HG03108 (cell line): ENCODE measurements around the gene AKAP11.

Experiments used
- ATAC-seq: cut with Tn5 transposase; IDR thresholded peaks from one replicate; pipeline ENCODE4 v1.9.1; 2021; ENCODE audit warnings: moderate library complexity; ENCODE audit not compliant: unreplicated experiment

AKAP11 gene

GRCh38 chr13:42271337-42272114, 426 bp upstream of the AKAP11 start:
- ATAC-seq: peak; percentile 74

DNA sequence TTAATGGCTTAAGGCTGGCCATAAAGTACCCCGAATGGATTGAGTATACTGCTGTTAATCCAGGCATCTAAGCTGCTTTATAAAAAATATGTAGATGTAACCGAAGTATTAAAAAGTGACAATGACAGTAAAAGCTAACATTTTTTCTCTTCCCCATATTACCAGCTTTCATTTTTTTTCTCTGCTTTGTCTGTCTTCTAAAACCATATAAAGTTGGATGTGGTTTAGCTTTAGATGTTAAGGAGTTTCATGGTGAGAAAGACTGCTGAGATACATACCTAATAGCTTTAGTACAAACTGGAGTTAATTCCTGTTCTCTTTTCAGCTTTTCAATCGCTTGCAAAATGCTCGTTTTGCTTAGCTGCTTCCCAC, 838 bp downstream of the AKAP11 start:
- ATAC-seq: no peak

- ATAC-seq: no peak
Measured at GRCh38 chr13:42274386-42275097, 2.6 kb downstream of the AKAP11 start.

GRCh38 chr13:42275098-42275471, 3.1 kb downstream of the AKAP11 start:
- ATAC-seq: peak; percentile 33

DNA sequence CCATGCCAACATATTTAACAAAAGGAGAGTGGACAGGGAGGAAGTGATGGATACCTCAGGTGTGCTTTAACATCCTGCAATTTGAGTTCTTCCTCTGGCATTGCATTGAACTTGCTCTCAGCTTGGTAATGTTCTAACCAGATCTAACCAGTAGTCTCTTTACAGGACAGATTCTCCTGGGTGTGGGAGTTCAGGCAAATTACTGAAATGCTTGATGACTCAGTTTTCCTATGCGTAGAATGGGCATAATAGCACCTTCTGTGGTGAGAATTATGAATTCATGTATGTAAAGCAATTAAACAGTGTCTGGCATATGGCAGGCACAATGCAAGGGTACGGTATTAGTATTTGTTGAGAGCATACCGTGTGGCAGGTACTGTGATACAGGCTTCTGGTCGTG, 3.6 kb downstream of the AKAP11 start:
- no peak for ATAC-seq

- no peak for ATAC-seq
Measured at GRCh38 chr13:42276683-42277082, 4.7 kb downstream of the AKAP11 start.

GRCh38 chr13:42277618-42278276, 5.8 kb downstream of the AKAP11 start:
- ATAC-seq: no peak

GRCh38 chr13:42279080-42279479, 7.1 kb downstream of the AKAP11 start:
- no peak for ATAC-seq

DNA sequence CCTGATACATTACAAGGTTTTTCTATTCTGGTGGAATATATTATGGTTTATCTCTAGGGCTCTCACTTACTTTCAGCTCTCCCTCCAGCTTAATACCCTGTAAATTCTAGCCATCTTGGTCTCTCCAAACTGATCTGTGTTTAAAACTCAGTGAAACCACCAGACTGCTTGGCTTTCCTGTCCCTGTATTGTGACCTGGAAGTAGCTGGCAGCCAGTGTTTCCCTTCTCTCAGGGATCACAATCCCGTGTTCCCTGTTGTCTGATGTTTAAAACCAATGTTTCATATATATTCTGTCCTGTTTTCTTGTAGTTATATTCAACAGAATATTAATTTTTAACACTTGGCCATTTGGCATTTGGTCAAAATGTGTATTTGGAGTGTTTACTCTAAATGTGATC, 8.0 kb downstream of the AKAP11 start:
- ATAC-seq: no peak

- ATAC-seq: no peak
Measured at GRCh38 chr13:42280537-42280936, 8.6 kb downstream of the AKAP11 start.

- ATAC-seq: no peak
Measured at GRCh38 chr13:42283574-42283973, 11.6 kb downstream of the AKAP11 start.

- ATAC-seq: no peak
Measured at GRCh38 chr13:42284068-42284467, 12.1 kb downstream of the AKAP11 start.

GRCh38 chr13:42298392-42298791, 26.4 kb downstream of the AKAP11 start:
- no peak for ATAC-seq

GRCh38 chr13:42305503-42305902, 33.6 kb downstream of the AKAP11 start:
- no peak for ATAC-seq

GRCh38 chr13:42307461-42307860, 35.5 kb downstream of the AKAP11 start:
- no peak for ATAC-seq

DNA sequence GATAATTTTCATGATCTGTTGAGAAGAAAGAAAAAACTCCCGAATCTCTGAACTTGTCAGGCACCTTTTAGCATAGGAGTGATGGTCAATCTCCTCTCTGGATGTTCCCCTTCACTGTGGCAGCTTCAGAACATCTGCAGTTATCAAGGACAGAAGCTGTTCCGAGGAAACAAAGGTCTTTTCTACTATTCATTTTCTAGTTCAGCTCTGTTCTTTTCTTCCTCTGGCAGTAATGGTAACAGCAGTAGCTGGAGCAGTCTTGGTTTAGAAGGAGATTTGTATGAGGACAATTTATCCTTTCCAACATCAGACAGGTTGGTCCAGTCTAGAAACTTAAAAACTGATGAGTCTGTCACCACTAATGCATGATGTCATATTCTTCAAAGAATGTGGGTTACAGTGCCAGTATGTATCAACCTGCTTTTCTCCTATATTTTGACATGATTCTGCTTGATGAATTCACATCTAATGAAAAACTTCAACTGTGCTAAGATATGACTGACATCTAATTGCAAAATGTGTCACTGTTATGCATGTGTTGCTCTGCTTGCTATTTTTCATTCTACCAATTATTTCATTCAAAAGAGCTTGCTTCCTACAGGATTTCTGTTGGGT, 41.0 kb downstream of the AKAP11 start:
- ATAC-seq: no peak

DNA sequence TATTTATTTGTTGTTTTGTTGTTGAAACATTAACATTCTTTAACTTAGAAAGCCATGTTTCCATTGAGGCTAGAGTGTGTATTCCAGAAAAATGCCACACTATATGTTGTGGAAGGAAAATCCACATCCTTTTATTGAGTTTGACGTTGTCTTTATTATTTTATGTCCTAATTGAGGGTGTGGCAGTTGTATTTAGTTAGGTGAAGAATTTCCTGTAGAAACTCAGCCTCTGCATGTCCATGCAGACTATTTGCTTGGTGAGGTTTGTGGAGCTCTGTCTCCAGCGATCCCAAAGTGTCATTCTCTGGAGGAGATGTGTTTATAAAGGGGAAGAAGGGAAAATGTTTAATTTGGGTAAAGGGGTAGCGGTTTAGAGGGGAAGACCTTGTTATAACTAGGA, 46.6 kb downstream of the AKAP11 start:
- no peak for ATAC-seq

DNA sequence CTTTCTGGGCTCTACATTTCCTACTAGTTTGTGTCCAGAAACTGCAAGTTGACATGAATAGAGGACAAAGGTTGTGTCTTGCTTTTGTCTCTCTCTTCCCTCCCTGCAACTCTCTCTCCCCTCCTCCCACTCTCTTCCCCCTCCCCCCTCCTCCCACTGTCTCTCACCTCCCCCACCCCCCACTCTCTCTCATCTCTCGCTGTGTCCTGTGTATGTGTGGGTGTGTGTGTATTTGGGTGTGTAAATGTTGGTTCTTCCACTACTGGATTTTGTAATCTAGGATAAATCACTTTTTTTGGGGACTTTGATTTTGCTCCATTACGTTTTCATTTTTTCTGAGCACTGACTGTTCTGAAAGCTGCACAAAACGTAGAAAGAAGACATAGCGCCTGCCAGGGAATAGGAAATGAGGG, 48.4 kb downstream of the AKAP11 start:
- ATAC-seq: no peak

DNA sequence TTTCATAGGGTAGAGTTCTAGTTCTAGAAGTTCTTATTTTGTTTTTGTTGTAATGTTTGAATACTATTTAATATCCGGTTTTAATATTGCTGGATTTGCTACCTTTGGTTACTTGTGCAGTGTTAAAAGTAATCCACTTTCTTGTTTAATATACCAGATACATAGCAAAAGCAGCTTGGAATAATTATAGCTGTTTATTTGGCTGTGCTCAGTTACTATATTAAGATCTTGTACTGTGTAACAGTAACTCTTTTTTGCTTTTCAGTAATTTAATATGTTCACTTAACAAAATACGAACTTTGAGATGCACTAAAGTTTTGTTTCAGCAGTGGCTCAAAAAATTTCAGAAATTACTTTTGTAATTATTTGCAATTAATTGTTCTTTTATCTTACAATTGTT, 50.9 kb downstream of the AKAP11 start:
- no peak for ATAC-seq

GRCh38 chr13:42324704-42325103, 52.8 kb downstream of the AKAP11 start:
- no peak for ATAC-seq

DNA sequence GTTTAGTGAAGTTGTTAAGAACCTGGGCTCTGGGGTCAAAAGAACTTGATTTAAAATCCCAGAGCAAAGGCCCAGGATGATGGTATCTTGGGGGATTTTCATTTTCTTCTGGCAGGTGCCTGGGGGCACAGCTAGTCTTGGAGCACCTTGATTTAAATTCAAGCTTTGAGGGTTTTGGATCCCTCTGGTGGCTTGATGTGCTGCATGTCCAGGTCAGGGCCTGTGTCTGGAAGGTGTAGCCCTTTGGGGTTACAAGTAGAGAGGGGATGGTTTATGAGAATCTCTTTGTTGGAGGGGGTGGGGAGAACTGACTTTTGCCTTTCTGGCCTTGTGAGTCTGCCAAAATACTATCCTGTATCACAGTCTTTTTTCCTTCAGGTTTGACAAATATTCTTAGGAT, 55.8 kb downstream of the AKAP11 start:
- no peak for ATAC-seq

- ATAC-seq: no peak
Measured at GRCh38 chr13:42328672-42329071, 56.7 kb downstream of the AKAP11 start.
